ENCODE measurements around the gene ZP4.

Gene ZP4

GRCh38 chr1:237890822-237891221 lies at the start of gene ZP4:
Gene ZP4 (minus strand): TSS chr1:237890922. CDS start chr1:237890635, 287 bp downstream.
- DNase-seq: no peak

GRCh38 chr1:237938553-237938952 lies 47.8 kb upstream of the ZP4 start:
- no peak for DNase-seq

- no peak for DNase-seq
Observed at GRCh38 chr1:237938068-237938467, 47.3 kb upstream of the ZP4 start.

GRCh38 chr1:237932816-237933215 lies 42.1 kb upstream of the ZP4 start:
- no peak for DNase-seq

- no peak for DNase-seq
Observed at GRCh38 chr1:237931581-237931980, 40.9 kb upstream of the ZP4 start.

GRCh38 chr1:237927198-237927597 lies 36.5 kb upstream of the ZP4 start:
- no peak for DNase-seq

GRCh38 chr1:237921306-237921705 lies 30.6 kb upstream of the ZP4 start:
- DNase-seq: no peak

- no peak for DNase-seq
Observed at GRCh38 chr1:237913345-237913744, 22.6 kb upstream of the ZP4 start.

- no peak for DNase-seq
Observed at GRCh38 chr1:237911911-237912310, 21.2 kb upstream of the ZP4 start.

- no peak for DNase-seq
Observed at GRCh38 chr1:237910834-237911233, 20.1 kb upstream of the ZP4 start.

- DNase-seq: no peak
Observed at GRCh38 chr1:237903961-237904360, 13.2 kb upstream of the ZP4 start.

- DNase-seq: no peak
Observed at GRCh38 chr1:237902960-237903743, 12.4 kb upstream of the ZP4 start.

- DNase-seq: no peak
Observed at GRCh38 chr1:237901299-237901934, 10.7 kb upstream of the ZP4 start.

GRCh38 chr1:237895630-237896029 lies 4.9 kb upstream of the ZP4 start:
- no peak for DNase-seq

GRCh38 chr1:237894131-237894530 lies 3.4 kb upstream of the ZP4 start:
- DNase-seq: no peak

- no peak for DNase-seq
Observed at GRCh38 chr1:237891979-237892378, 1.3 kb upstream of the ZP4 start.

GRCh38 chr1:237891266-237891665 lies 544 bp upstream of the ZP4 start:
- DNase-seq: no peak

GRCh38 chr1:237890416-237890815 lies 306 bp downstream of the ZP4 start:
- no peak for DNase-seq

- DNase-seq: no peak
Observed at GRCh38 chr1:237888143-237888542, 2.6 kb downstream of the ZP4 start.

GRCh38 chr1:237887542-237887941 lies 3.2 kb downstream of the ZP4 start:
- no peak for DNase-seq

- DNase-seq: no peak
Observed at GRCh38 chr1:237884237-237884636, 6.5 kb downstream of the ZP4 start.

GRCh38 chr1:237879195-237879594 lies 11.5 kb downstream of the ZP4 start:
- no peak for DNase-seq

- no peak for DNase-seq
Observed at GRCh38 chr1:237878406-237878805, 12.3 kb downstream of the ZP4 start.

GRCh38 chr1:237877631-237878030 lies 13.1 kb downstream of the ZP4 start:
- DNase-seq: no peak

GRCh38 chr1:237875291-237875690 lies 15.4 kb downstream of the ZP4 start:
- no peak for DNase-seq

All from stimulated activated CD4-positive, alpha-beta T cell treated with anti-CD3 and anti-CD28 coated beads, Interleukin-4, amount 100 ng/mL, for 4 hours (primary cell).